Stimulated activated CD8-positive, alpha-beta memory T cell treated with anti-CD3 and anti-CD28 coated beads, Interleukin-12 subunit alpha, Interleukin-12 subunit beta, amount 100 ng/mL, for 1 hour (primary cell): ENCODE data around the gene HEYL.
A peak's percentile ranks its signal among the peaks of the same experiment; 100 is the strongest.

Source experiments
- DNase-seq: peaks from one replicate; pipeline ENCODE4 v3.0.0-alpha.2; 2020; ENCODE audit warnings: low read depth

HEYL gene

GRCh38 chr1:39639305-39640130, at the start of gene HEYL:
Gene HEYL, minus strand, starts transcription at chr1:39639643. Its CDS starts 18 bp downstream, at chr1:39639625.
- DNase-seq = peak; percentile 33

- DNase-seq = no peak
Observed at GRCh38 chr1:39689214-39689613, 49.8 kb upstream of the HEYL start.

GRCh38 chr1:39688706-39689105, 49.3 kb upstream of the HEYL start:
- no peak for DNase-seq

GRCh38 chr1:39687243-39687642, 47.8 kb upstream of the HEYL start:
- no peak for DNase-seq

GRCh38 chr1:39685071-39685470, 45.6 kb upstream of the HEYL start:
- DNase-seq = no peak

GRCh38 chr1:39684313-39684664, 44.8 kb upstream of the HEYL start:
- no peak for DNase-seq

- no peak for DNase-seq
Observed at GRCh38 chr1:39683591-39684312, 44.3 kb upstream of the HEYL start.

- no peak for DNase-seq
Observed at GRCh38 chr1:39681999-39682398, 42.6 kb upstream of the HEYL start.

- DNase-seq = no peak
Observed at GRCh38 chr1:39681294-39681693, 41.9 kb upstream of the HEYL start.

- DNase-seq = no peak
Observed at GRCh38 chr1:39680751-39681150, 41.3 kb upstream of the HEYL start.

- DNase-seq = no peak
Observed at GRCh38 chr1:39679821-39680220, 40.4 kb upstream of the HEYL start.

GRCh38 chr1:39678889-39679288, 39.4 kb upstream of the HEYL start:
- no peak for DNase-seq

GRCh38 chr1:39677645-39678044, 38.2 kb upstream of the HEYL start:
- DNase-seq = no peak

GRCh38 chr1:39676948-39677548, 37.6 kb upstream of the HEYL start:
- DNase-seq = no peak

- no peak for DNase-seq
Observed at GRCh38 chr1:39675220-39675619, 35.8 kb upstream of the HEYL start.

- no peak for DNase-seq
Observed at GRCh38 chr1:39673215-39673614, 33.8 kb upstream of the HEYL start.

GRCh38 chr1:39672551-39672947, 33.1 kb upstream of the HEYL start:
- no peak for DNase-seq

- DNase-seq = no peak
Observed at GRCh38 chr1:39671793-39672550, 32.5 kb upstream of the HEYL start, which contains the start of gene NT5C1A. Gene NT5C1A, minus strand, starts transcription at chr1:39672107. Its CDS starts 69 bp downstream, at chr1:39672038.

- DNase-seq = no peak
Observed at GRCh38 chr1:39671433-39671792, 32.0 kb upstream of the HEYL start.

- no peak for DNase-seq
Observed at GRCh38 chr1:39670689-39671088, 31.2 kb upstream of the HEYL start.

- no peak for DNase-seq
Observed at GRCh38 chr1:39668894-39669293, 29.5 kb upstream of the HEYL start.

GRCh38 chr1:39668111-39668510, 28.7 kb upstream of the HEYL start:
- no peak for DNase-seq
